ENCODE data around the gene OVCA2. TPM values are rescaled to one million over a fixed set of nuclear protein-coding genes. Genes with fewer than 3 reads are reported as not detected.

Gene OVCA2
- total RNA-seq, 1 donor from 2014 or later, result 24.8 TPM

DNA sequence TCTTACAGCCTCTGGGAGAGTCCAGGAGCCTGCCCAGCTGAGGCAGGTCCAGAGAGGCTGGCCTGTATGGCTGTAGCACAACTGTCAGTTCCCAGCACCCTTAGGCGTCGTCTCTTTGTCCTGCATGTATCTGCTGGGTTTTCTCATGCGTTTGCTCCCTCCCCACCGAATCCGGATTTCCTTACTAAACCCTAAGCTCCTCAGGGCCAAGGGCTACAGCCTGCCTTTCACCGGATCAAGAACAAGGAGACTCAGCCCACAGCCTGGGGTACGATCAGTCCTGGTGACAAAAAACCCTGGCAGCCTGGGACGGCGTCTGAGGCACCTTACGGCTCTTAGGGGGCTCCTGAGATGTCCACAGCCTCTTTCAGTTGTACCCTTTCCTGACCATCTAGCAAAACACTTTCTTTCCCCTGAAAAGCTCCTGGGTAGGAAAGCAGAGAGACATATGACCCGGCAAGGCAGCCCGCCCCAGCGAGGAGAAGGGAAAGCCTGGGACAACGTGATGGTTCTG is 25.3 kb downstream of the OVCA2 start:
- H3K9me3 Mint-ChIP-seq, result no peaks in the 10 kb centered on the region
- H3K36me3 Mint-ChIP-seq, result peaks cover 18% of the 10 kb centered on the region
- no peaks in the 10 kb centered on the region for H3K27me3 Mint-ChIP-seq (ENCODE audit: low read depth)
- peak overlapping the region; percentile 61 for H3K27ac Mint-ChIP-seq
- TF ChIP-seq CTCF (IDR thresholded peaks at IDR 0.05; ENCODE audit: unreplicated experiment), result no peak
- no peak overlapping the region for H3K4me3 Mint-ChIP-seq
- H3K4me1 Mint-ChIP-seq, result peaks cover 54% of the 10 kb centered on the region
- DNase-seq (ENCODE audit: low spot score in 2 of 2, unreplicated experiment in 2 of 2), result no peak

GRCh38 chr17:2067608-2068024 is 25.8 kb downstream of the OVCA2 start:
- Mint-ChIP-seq H3K27ac (peak overlapping the region; percentile 83), H3K4me1 (peaks cover 53% of the 10 kb centered on the region), H3K9me3 (no peaks in the 10 kb centered on the region), H3K4me3 (no peak overlapping the region), H3K36me3 (peaks cover 20% of the 10 kb centered on the region), H3K27me3 (ENCODE audit: low read depth) (no peaks in the 10 kb centered on the region)
- DNase-seq (ENCODE audit: low spot score in 2 of 2, unreplicated experiment in 2 of 2), result no peak
- no peak for TF ChIP-seq CTCF (IDR thresholded peaks at IDR 0.05; ENCODE audit: unreplicated experiment)

DNA sequence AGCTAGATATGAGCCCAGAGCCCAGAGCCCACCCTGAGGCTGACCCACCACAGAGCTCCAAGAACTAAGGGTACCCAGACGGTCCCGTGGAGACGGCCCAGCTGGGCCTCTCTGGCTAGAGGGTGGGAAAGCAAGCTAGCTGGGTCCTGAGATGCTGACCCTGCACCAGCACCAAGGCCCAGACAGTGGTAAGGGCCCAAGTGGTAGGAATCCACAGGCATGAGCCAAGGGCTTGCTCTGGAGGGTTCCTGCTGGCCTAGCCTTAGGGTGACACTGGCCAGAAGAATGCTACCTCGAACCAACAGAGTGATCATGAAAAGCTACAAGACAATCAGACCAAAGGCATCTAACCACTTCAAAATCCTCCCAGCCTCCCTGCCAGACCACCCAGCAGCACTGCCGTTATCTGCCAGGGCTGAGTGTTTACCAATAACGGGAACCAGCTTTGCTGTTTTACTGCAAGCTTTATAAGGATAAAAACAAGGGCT is 26.3 kb downstream of the OVCA2 start:
- peak overlapping the region; percentile 83 for H3K27ac Mint-ChIP-seq

GRCh38 chr17:2068519-2069051 is 26.8 kb downstream of the OVCA2 start:
- H3K36me3 Mint-ChIP-seq, result peaks cover 22% of the 10 kb centered on the region
- peaks cover 46% of the 10 kb centered on the region for H3K4me1 Mint-ChIP-seq
- no peak overlapping the region for H3K4me3 Mint-ChIP-seq
- no peak overlapping the region for H3K27ac Mint-ChIP-seq
- no peaks in the 10 kb centered on the region for H3K9me3 Mint-ChIP-seq
- no peak for DNase-seq (ENCODE audit: low spot score in 2 of 2, unreplicated experiment in 2 of 2)
- no peaks in the 10 kb centered on the region for H3K27me3 Mint-ChIP-seq (ENCODE audit: low read depth)
- no peak for TF ChIP-seq CTCF (IDR thresholded peaks at IDR 0.05; ENCODE audit: unreplicated experiment)

More for the DNA sequence above, 26.3 kb downstream of the OVCA2 start:
- Mint-ChIP-seq H3K36me3 (peaks cover 22% of the 10 kb centered on the region), H3K9me3 (no peaks in the 10 kb centered on the region), H3K4me3 (no peak overlapping the region), H3K4me1 (peaks cover 52% of the 10 kb centered on the region), H3K27me3 (ENCODE audit: low read depth) (no peaks in the 10 kb centered on the region)
- no peak for DNase-seq (ENCODE audit: low spot score in 2 of 2, unreplicated experiment in 2 of 2)
- no peak for TF ChIP-seq CTCF (IDR thresholded peaks at IDR 0.05; ENCODE audit: unreplicated experiment)

DNA sequence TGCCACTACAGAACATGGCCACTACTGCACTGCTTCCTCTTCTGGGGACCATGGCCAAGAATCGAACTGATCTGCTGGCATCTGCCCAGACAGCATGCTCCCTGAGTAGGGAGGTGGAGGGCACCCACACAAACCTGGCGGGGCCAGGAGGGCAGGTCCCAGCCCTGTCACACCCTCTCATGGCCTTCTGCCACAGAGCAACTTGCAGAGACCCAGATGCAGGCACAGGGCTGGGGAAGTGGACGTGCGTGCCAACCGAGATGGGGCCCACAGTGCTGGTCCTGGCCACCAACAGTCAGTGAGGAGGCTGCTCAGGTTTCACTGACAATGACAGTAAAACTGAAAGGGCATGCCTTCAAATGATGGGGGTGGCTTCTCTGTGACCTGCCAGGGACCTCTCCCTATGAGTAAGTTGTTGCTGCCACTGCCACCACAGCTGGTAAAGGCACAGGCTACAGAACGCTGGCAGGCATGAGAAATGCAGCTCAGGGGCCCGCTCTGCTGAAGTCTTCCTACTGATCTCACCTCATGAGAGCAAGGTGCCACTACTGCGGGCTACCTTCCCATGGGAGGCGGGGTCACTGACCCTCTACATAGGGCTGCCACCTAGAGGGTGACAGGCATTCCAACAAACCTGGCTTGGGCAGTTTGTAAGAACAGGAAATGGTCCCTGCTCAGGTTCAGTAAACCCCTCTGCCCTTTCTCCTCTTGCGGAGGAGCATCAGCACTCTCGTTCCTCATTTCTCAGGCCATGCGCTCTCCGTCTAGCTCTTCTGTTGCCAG is 28.6 kb downstream of the OVCA2 start:
- no peaks in the 10 kb centered on the region for H3K9me3 Mint-ChIP-seq
- DNase-seq (ENCODE audit: low spot score in 2 of 2, unreplicated experiment in 2 of 2), result no peak
- peaks cover 46% of the 10 kb centered on the region for H3K4me1 Mint-ChIP-seq
- no peak overlapping the region for H3K4me3 Mint-ChIP-seq
- H3K36me3 Mint-ChIP-seq, result peaks cover 15% of the 10 kb centered on the region
- H3K27ac Mint-ChIP-seq, result peak overlapping the region; percentile 40
- no peaks in the 10 kb centered on the region for H3K27me3 Mint-ChIP-seq (ENCODE audit: low read depth)
- TF ChIP-seq CTCF (IDR thresholded peaks at IDR 0.05; ENCODE audit: unreplicated experiment), result no peak
